Measurements from ENCODE around the gene CD6.

The CD6 gene, protein sequence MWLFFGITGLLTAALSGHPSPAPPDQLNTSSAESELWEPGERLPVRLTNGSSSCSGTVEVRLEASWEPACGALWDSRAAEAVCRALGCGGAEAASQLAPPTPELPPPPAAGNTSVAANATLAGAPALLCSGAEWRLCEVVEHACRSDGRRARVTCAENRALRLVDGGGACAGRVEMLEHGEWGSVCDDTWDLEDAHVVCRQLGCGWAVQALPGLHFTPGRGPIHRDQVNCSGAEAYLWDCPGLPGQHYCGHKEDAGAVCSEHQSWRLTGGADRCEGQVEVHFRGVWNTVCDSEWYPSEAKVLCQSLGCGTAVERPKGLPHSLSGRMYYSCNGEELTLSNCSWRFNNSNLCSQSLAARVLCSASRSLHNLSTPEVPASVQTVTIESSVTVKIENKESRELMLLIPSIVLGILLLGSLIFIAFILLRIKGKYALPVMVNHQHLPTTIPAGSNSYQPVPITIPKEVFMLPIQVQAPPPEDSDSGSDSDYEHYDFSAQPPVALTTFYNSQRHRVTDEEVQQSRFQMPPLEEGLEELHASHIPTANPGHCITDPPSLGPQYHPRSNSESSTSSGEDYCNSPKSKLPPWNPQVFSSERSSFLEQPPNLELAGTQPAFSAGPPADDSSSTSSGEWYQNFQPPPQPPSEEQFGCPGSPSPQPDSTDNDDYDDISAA

DNA sequence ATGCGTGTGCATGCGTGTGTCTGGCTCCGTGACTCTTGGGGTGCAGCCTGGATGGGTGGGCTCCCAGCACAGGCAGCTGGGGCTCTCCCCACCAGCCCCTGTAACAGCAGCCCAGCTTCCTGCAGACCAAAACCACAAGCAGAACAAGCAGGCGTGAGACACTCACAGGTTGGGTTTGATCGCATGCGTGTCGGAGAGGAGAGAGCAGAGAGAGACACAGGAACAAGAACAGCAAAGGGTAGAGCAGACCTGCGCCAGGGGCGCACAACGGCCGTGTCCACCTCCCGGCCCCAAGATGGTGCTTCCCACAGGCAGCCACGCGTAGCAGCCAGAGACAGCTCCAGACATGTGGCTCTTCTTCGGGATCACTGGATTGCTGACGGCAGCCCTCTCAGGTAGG lies at the start of gene CD6:
Gene CD6, plus strand, starts transcription at position 161 of the 400 bp plus-strand sequence. Its CDS starts 186 bp downstream, at position 347.
- no peak for DNase-seq

DNA sequence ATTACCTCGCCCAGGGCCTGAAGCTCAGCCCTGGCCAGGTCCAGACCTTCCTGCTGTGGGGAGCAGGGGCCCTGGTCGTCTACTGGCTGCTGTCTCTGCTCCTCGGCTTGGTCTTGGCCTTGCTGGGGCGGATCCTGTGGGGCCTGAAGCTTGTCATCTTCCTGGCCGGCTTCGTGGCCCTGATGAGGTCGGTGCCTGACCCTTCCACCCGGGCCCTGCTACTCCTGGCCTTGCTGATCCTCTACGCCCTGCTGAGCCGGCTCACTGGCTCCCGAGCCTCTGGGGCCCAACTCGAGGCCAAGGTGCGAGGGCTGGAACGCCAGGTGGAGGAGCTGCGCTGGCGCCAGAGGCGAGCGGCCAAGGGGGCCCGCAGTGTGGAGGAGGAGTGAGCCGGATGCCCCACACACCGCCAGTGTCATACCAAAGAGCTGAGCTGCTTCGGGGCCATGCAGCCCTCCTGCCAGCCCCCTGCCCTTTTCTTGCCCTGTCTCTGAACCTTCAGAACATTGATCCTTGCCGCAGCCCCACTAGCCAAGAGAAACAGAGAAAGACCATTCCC lies 49.6 kb upstream of the CD6 start:
- DNase-seq: no peak

GRCh38 chr11:60922906-60923305 lies 48.6 kb upstream of the CD6 start:
- DNase-seq: no peak

GRCh38 chr11:60923326-60923725 lies 48.2 kb upstream of the CD6 start:
- no peak for DNase-seq

DNA sequence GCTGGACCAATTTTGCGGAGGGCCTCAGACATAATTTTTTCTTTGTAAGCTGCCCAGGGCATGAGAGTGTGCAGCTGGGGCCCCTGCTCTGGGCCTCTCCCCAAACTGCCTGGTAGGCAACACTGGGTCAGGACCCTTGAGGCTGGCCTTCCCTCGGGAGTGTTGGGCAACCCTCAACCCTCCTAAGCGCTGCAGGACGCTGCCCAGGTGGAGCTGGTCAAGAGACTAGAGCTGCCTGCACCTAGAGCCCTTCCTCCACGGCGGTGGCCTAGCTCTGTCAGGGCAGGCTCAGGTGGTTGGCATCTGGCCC lies 47.7 kb upstream of the CD6 start:
- DNase-seq: no peak

GRCh38 chr11:60924110-60924905 lies 47.2 kb upstream of the CD6 start, which contains the start of gene TMEM132A:
TMEM132A (plus strand) TSS chr11:60924460; CDS start chr11:60924634, 174 bp downstream.
- DNase-seq: peak; percentile 74 to 77

GRCh38 chr11:60924906-60925853 lies 46.3 kb upstream of the CD6 start:
- DNase-seq: no peak

GRCh38 chr11:60925868-60926267 lies 45.6 kb upstream of the CD6 start:
- DNase-seq: no peak

DNA sequence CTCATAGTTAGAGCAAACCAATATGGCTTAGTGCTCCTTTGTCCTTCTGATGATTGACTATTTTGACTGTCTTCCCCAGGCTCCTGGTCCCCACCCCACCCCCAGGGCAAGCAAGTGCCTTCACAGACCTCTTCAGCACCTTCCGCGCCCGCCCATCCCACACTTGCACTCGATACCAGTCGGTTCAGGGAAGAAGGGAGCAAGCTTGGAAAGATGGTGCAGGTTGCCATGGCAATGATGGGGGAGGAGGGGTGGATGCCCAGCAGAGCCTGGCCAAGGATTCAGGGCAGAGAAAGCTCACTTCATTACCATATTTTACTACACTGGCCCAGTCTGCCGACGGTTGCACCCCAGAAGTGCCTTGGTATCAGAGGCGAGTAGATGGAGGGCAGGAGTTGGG lies 45.0 kb upstream of the CD6 start:
- peak; percentile 26 to 27 for DNase-seq

- no peak for DNase-seq
These were observed 44.4 kb upstream of the CD6 start for GRCh38 chr11:60927061-60927592.

GRCh38 chr11:60927600-60927999 lies 43.9 kb upstream of the CD6 start:
- no peak for DNase-seq

DNA sequence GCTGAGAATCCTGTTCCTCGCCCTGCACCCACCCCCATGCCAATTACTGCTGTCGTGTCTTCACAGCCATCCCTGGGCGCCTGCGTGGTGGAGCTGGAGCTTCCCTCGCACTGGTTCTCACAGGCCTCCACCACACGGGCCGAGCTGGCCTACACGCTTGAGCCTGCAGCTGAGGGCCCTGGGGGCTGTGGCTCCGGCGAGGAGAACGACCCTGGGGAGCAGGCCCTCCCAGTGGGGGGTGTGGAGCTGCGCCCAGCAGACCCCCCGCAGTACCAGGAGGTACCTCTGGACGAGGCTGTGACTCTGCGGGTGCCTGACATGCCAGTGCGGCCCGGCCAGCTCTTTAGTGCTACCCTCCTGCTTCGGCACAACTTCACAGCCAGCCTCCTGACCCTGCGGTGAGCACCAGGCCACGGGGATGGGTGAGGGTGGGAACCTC lies 42.9 kb upstream of the CD6 start:
- DNase-seq: no peak

- no peak for DNase-seq
These were observed 41.7 kb upstream of the CD6 start for GRCh38 chr11:60929764-60930163.

- no peak for DNase-seq
These were observed 41.1 kb upstream of the CD6 start for GRCh38 chr11:60930394-60930793.

DNA sequence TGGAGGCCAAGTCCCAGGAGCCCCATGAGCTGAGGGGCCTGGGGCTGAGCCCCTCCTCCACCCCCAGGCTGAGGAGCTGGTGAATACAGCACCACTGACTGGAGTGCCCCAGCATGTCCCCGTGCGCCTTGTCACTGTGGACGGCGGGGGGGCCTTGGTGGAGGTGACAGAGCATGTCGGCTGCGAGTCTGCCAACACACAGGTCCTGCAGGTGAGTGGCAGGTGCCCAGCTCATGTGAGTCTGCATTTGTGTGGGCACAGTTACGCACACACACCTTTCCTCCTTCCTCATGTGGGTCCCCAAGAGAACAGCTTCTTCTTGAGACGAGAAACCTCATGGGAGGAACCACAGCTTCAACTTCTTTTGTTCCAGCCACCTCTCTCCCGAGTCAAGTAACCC lies 39.6 kb upstream of the CD6 start:
- DNase-seq: no peak

- no peak for DNase-seq
These were observed 38.7 kb upstream of the CD6 start for GRCh38 chr11:60932605-60933356.

- no peak for DNase-seq
These were observed 37.9 kb upstream of the CD6 start for GRCh38 chr11:60933416-60934123.

DNA sequence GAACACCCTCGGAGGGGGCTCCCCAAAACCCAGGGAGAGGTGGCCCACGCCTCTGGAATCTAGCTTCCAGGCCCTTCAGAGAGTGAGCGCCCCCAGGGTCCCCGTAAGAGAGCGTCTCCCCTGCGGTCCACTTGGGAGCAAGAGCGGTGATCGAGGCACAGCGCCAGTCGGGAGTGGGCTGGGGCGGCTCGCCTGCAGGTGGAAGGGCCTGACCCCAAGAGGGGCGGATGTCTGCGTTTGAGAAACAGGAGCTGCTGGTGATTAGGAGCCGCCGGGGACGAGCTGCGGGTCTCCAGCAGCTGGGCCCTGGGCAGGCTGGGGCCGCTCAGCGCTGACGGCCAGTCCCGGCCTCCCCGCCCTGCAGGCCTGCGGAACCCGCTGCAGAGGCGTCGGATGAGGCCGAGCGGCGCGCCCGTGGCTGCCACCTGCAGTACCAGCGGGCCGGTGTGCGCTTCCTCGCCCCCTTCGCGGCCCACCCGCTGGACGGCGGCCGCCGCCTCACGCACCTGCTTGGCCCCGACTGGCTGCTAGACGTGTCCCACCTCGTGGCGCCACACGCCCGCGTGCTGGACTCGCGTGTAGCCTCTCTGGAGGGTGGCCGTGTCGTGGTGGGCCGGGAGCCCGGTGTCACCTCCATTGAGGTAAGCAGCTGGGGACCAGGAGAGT lies 37.2 kb upstream of the CD6 start:
- DNase-seq: no peak

DNA sequence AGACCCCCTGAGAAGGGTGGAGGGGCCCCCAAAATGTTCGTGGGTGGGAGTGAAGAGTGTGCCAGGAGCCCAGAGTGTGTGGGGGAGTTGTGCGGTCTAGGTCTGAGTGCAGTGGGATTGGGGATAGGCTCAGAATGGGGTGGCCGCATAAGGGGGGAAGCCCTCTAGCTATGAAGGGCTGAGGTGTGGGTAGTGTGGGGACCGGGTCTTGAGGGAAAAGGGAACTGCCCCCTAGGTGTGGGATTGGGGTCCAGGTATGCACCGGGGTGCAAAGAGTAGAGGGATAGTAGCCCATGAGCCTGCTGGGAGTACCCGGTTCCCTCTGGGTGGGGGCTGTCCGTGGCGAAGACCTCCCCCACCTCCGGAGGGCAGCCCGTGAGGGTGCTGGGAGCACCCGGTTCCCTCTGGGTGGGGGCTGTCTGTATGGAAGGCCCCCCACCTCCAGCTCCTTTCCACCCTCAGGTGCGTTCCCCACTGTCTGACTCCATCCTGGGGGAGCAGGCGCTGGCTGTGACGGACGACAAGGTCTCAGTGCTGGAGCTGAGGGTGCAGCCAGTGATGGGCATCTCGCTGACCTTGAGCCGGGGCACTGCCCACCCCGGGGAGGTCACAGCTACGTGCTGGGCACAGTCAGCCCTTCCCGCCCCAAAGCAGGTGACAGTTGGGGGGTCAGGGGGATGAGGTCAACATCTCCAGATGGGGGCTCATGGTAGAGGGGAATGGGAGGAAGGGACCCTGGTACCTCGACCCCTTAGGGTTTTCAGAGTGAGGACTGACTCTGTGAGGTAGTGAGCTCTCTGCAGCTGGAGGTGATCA lies 36.5 kb upstream of the CD6 start:
- DNase-seq: no peak

All from hippocampal formation (tissue), 2 donors.